Stimulated activated CD8-positive, alpha-beta memory T cell treated with anti-CD3 and anti-CD28 coated beads, Interleukin-4, amount 100 ng/mL, for 48 hours (primary cell): ENCODE measurements around the gene CLRN2.
"Not testable (repeated sequence)": the region's sequence is repeated elsewhere in the genome, so short reads cannot be mapped to it uniquely, and the experiment has no call there.

Experiments
- DNase-seq: peaks from one replicate; pipeline ENCODE4 v3.0.0-alpha.2; 2020

The CLRN2 gene

GRCh38 chr4:17510582-17510981 is 4.4 kb upstream of the CLRN2 start:
- no peak for DNase-seq

GRCh38 chr4:17511051-17511450 is 3.9 kb upstream of the CLRN2 start:
- DNase-seq = no peak

GRCh38 chr4:17511509-17511949 is 3.4 kb upstream of the CLRN2 start:
- peak; percentile 72 for DNase-seq

- DNase-seq = peak; percentile 86
Observed at GRCh38 chr4:17511950-17512795, 2.8 kb upstream of the CLRN2 start, which contains the start of gene QDPR. Gene QDPR (minus strand): TSS chr4:17512090. CDS start chr4:17512054, 36 bp downstream.

- DNase-seq = no peak
Observed at GRCh38 chr4:17512973-17513665, 1.8 kb upstream of the CLRN2 start.

- DNase-seq = no peak
Observed at GRCh38 chr4:17515445-17516407, 761 bp downstream of the CLRN2 start.

GRCh38 chr4:17516980-17517379 is 2.0 kb downstream of the CLRN2 start:
- DNase-seq = no peak

GRCh38 chr4:17517664-17518063 is 2.7 kb downstream of the CLRN2 start:
- no peak for DNase-seq

GRCh38 chr4:17521595-17521994 is 6.6 kb downstream of the CLRN2 start:
- no peak for DNase-seq

- DNase-seq = no peak
Observed at GRCh38 chr4:17523662-17524061, 8.7 kb downstream of the CLRN2 start.

- no peak for DNase-seq
Observed at GRCh38 chr4:17526695-17527477, 11.9 kb downstream of the CLRN2 start.

- no peak for DNase-seq
Observed at GRCh38 chr4:17528551-17529165, 13.7 kb downstream of the CLRN2 start.

GRCh38 chr4:17531538-17532285 is 16.7 kb downstream of the CLRN2 start:
- no peak for DNase-seq

GRCh38 chr4:17534705-17535104 is 19.7 kb downstream of the CLRN2 start:
- DNase-seq = no peak

- no peak for DNase-seq
Observed at GRCh38 chr4:17535242-17535641, 20.3 kb downstream of the CLRN2 start.

- no peak for DNase-seq
Observed at GRCh38 chr4:17535906-17536305, 20.9 kb downstream of the CLRN2 start.

- DNase-seq = not testable (repeated sequence)
Observed at GRCh38 chr4:17537060-17537459, 22.1 kb downstream of the CLRN2 start.

- no peak for DNase-seq
Observed at GRCh38 chr4:17544205-17544604, 29.2 kb downstream of the CLRN2 start.

- no peak for DNase-seq
Observed at GRCh38 chr4:17544831-17545234, 29.9 kb downstream of the CLRN2 start.

- DNase-seq = no peak
Observed at GRCh38 chr4:17545374-17546140, 30.6 kb downstream of the CLRN2 start.
